Measurements from ENCODE around the gene ENOX1.

ENOX1 gene

GRCh38 chr13:43279696-43280095, 507.1 kb downstream of the ENOX1 start (continued):
- TF ChIP-seq BACH2 (CRISPR knock-in tag; IDR thresholded peaks at IDR 0.05; ENCODE audit: borderline replicate concordance), result no peak

- ATAC-seq, result no peak
- TF ChIP-seq CSDC2 (CRISPR knock-in tag; IDR thresholded peaks at IDR 0.05) (no peak), RARB (CRISPR knock-in tag; IDR thresholded peaks at IDR 0.05) (no peak), SNAI2 (CRISPR knock-in tag; IDR thresholded peaks at IDR 0.05) (no peak), ZFP30 (CRISPR knock-in tag; IDR thresholded peaks at IDR 0.05) (no peak), ISL1 (CRISPR knock-in tag; IDR thresholded peaks at IDR 0.05) (no peak), TOX (CRISPR knock-in tag; IDR thresholded peaks at IDR 0.05; ENCODE audit: borderline replicate concordance) (no peak), ESRRG (CRISPR knock-in tag; IDR thresholded peaks at IDR 0.05) (no peak), PPARA (CRISPR knock-in tag; IDR thresholded peaks at IDR 0.05; ENCODE audit: borderline replicate concordance) (no peak)
These were observed 508.6 kb downstream of the ENOX1 start for GRCh38 chr13:43278127-43278526.

DNA sequence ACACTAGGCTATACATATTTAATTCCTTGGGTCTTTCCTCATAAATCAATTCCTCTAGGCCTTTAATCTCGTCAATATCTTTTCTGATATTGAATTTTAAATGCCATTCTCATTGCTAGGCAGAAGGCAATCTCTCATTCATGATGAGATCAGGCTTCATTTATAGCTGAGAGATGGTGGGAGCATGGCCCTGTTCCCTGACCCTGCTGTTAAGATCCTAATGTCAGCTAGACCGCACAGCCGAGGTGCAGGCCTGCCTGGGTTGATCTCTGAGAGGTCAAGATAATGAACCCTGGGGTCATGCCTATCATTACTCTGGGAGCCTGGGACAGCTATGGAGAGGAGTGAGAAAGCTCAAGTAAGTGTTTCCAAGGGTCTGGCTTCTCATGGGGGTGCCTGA, 509.6 kb downstream of the ENOX1 start:
- no peak for TF ChIP-seq ZNF565 (CRISPR knock-in tag; conservative IDR thresholded peaks at IDR 0.05; ENCODE audit: low read depth)
- TF ChIP-seq ZNF70 (CRISPR knock-in tag; IDR thresholded peaks at IDR 0.05), result no peak
- TF ChIP-seq CSDC2 (CRISPR knock-in tag; IDR thresholded peaks at IDR 0.05), result no peak
- TF ChIP-seq TCF4 (CRISPR knock-in tag; IDR thresholded peaks at IDR 0.05; ENCODE audit: borderline replicate concordance), result no peak
- no peak for TF ChIP-seq SNAI2 (CRISPR knock-in tag; IDR thresholded peaks at IDR 0.05)
- no peak for TF ChIP-seq GLIS3 (CRISPR knock-in tag; IDR thresholded peaks at IDR 0.05)
- no peak for TF ChIP-seq BACH2 (CRISPR knock-in tag; IDR thresholded peaks at IDR 0.05; ENCODE audit: borderline replicate concordance)
- no peak for TF ChIP-seq ARNTL (CRISPR knock-in tag; IDR thresholded peaks at IDR 0.05; ENCODE audit: borderline replicate concordance, low read depth)
- TF ChIP-seq, protein P1, sequence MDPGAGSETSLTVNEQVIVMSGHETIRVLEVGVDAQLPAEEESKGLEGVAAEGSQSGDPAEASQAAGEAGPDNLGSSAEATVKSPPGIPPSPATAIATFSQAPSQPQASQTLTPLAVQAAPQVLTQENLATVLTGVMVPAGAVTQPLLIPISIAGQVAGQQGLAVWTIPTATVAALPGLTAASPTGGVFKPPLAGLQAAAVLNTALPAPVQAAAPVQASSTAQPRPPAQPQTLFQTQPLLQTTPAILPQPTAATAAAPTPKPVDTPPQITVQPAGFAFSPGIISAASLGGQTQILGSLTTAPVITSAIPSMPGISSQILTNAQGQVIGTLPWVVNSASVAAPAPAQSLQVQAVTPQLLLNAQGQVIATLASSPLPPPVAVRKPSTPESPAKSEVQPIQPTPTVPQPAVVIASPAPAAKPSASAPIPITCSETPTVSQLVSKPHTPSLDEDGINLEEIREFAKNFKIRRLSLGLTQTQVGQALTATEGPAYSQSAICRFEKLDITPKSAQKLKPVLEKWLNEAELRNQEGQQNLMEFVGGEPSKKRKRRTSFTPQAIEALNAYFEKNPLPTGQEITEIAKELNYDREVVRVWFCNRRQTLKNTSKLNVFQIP (CRISPR knock-in tag; IDR thresholded peaks at IDR 0.05; ENCODE audit: borderline replicate concordance, low read depth), result no peak
- no peak for TF ChIP-seq ESRRG (CRISPR knock-in tag; IDR thresholded peaks at IDR 0.05)
- no peak for TF ChIP-seq TOX (CRISPR knock-in tag; IDR thresholded peaks at IDR 0.05; ENCODE audit: borderline replicate concordance)
- no peak for TF ChIP-seq ZFP3 (CRISPR knock-in tag; IDR thresholded peaks at IDR 0.05)
- no peak for TF ChIP-seq ZFP30 (CRISPR knock-in tag; IDR thresholded peaks at IDR 0.05)
- TF ChIP-seq TSHZ2 (CRISPR knock-in tag; IDR thresholded peaks at IDR 0.05), result no peak
- TF ChIP-seq RARB (CRISPR knock-in tag; IDR thresholded peaks at IDR 0.05), result no peak
- no peak for TF ChIP-seq CREB5 (CRISPR knock-in tag; IDR thresholded peaks at IDR 0.05; ENCODE audit: low read depth)
- no peak for TF ChIP-seq OSR1 (CRISPR knock-in tag; IDR thresholded peaks at IDR 0.05)
- no peak for TF ChIP-seq ISL1 (CRISPR knock-in tag; IDR thresholded peaks at IDR 0.05)
- no peak for ATAC-seq

DNA sequence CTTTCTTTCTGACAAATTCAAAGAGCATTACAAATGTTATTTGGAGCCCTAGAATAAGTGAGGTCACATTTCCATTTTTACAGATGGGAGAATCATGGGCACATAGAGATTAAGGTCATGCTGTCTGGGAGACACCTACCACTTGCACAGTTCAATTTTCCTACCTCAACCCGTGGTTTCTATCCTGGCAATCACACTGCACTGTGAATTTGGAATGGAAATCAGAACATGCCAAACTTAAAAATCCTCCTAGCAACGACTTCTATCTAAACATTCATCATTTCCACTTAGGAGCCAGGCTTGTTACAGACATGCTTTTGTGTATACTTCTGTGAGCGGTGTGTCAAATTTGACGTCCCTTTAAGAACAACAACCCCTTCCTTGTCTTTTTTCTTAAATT, 511.9 kb downstream of the ENOX1 start:
- ATAC-seq, result no peak
- no peak for TF ChIP-seq BACH2 (CRISPR knock-in tag; IDR thresholded peaks at IDR 0.05; ENCODE audit: borderline replicate concordance)

GRCh38 chr13:43273362-43273761, 513.4 kb downstream of the ENOX1 start:
- TF ChIP-seq ZFP30 (CRISPR knock-in tag; IDR thresholded peaks at IDR 0.05) (no peak), ISL1 (CRISPR knock-in tag; IDR thresholded peaks at IDR 0.05) (peak; percentile 72), PPARA (CRISPR knock-in tag; IDR thresholded peaks at IDR 0.05; ENCODE audit: borderline replicate concordance) (no peak)
- ATAC-seq, result no peak

DNA sequence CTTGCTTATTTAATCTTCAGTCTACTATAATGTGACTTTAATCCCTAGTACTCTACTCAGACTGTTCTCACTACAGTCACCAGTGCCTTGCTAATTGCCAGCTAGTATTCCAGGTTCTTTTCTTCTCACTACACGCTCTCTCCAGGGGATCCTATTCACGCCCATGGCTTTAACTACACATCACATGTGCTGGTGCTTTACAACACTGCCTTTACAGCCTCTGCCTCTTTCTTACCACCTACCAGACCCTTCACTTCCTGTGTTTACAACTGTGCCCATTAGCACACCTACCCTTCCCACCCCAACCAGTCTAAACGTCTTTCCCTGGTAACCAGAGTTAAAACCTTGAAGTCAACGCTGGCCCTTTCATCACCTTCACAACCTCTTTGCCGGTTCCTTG, 513.9 kb downstream of the ENOX1 start:
- ATAC-seq, result no peak
- TF ChIP-seq SNAI2 (CRISPR knock-in tag; IDR thresholded peaks at IDR 0.05), result no peak
- TF ChIP-seq TSHZ2 (CRISPR knock-in tag; IDR thresholded peaks at IDR 0.05), result no peak
- TF ChIP-seq TCF4 (CRISPR knock-in tag; IDR thresholded peaks at IDR 0.05; ENCODE audit: borderline replicate concordance), result no peak
- TF ChIP-seq PPARA (CRISPR knock-in tag; IDR thresholded peaks at IDR 0.05; ENCODE audit: borderline replicate concordance), result no peak
- TF ChIP-seq GLIS3 (CRISPR knock-in tag; IDR thresholded peaks at IDR 0.05), result no peak
- TF ChIP-seq, protein P2, sequence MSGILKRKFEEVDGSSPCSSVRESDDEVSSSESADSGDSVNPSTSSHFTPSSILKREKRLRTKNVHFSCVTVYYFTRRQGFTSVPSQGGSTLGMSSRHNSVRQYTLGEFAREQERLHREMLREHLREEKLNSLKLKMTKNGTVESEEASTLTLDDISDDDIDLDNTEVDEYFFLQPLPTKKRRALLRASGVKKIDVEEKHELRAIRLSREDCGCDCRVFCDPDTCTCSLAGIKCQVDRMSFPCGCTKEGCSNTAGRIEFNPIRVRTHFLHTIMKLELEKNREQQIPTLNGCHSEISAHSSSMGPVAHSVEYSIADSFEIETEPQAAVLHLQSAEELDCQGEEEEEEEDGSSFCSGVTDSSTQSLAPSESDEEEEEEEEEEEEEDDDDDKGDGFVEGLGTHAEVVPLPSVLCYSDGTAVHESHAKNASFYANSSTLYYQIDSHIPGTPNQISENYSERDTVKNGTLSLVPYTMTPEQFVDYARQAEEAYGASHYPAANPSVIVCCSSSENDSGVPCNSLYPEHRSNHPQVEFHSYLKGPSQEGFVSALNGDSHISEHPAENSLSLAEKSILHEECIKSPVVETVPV (CRISPR knock-in tag; IDR thresholded peaks at IDR 0.05), result no peak
- TF ChIP-seq CSDC2 (CRISPR knock-in tag; IDR thresholded peaks at IDR 0.05), result no peak
- TF ChIP-seq RARB (CRISPR knock-in tag; IDR thresholded peaks at IDR 0.05), result no peak
- TF ChIP-seq ZFP30 (CRISPR knock-in tag; IDR thresholded peaks at IDR 0.05), result no peak
- TF ChIP-seq, protein P1 (CRISPR knock-in tag; IDR thresholded peaks at IDR 0.05; ENCODE audit: borderline replicate concordance, low read depth), result no peak
